Ectodermal cell (in vitro differentiated cells): ENCODE measurements around the gene ITPR3.

Source experiments
- H3K27ac ChIP-seq: 2 replicates; pipeline ENCODE4 v1.7.0; 2013; ENCODE audit warnings: mild to moderate bottlenecking, low read depth, low read length; ENCODE audit not compliant: insufficient read depth, poor library complexity, severe bottlenecking
- H3K27me3 ChIP-seq: 2 replicates; pipeline ENCODE4 v1.7.0; 2013; ENCODE audit warnings: mild to moderate bottlenecking, low read length; ENCODE audit not compliant: insufficient read depth, control insufficient read depth, poor library complexity, severe bottlenecking
- H3K36me3 ChIP-seq: one replicate; pipeline ENCODE4 v1.7.0; 2013; ENCODE audit warnings: low read length; ENCODE audit not compliant: control insufficient read depth, insufficient read depth
- H3K4me1 ChIP-seq: one replicate; pipeline ENCODE4 v1.7.0; 2013; ENCODE audit warnings: low read length; ENCODE audit not compliant: control insufficient read depth, insufficient read depth
- H3K4me3 ChIP-seq: 2 replicates; pipeline ENCODE4 v1.7.0; 2013; ENCODE audit warnings: low read depth, low read length, control low read depth; ENCODE audit not compliant: insufficient read depth
- H3K9me3 ChIP-seq: 2 replicates; pipeline ENCODE4 v1.7.0; 2013; ENCODE audit warnings: mild to moderate bottlenecking, low read length, moderate library complexity; ENCODE audit not compliant: control insufficient read depth
- WGBS, 2 experiments: methylation state at CpG; one replicate each; pipeline ENCODE4 v1.1.7; 2013; ENCODE audit warnings: missing lambda C conversion rate in 2 of 2; 5-methylcytosine and 5-hydroxymethylcytosine counted together

Gene ITPR3

DNA sequence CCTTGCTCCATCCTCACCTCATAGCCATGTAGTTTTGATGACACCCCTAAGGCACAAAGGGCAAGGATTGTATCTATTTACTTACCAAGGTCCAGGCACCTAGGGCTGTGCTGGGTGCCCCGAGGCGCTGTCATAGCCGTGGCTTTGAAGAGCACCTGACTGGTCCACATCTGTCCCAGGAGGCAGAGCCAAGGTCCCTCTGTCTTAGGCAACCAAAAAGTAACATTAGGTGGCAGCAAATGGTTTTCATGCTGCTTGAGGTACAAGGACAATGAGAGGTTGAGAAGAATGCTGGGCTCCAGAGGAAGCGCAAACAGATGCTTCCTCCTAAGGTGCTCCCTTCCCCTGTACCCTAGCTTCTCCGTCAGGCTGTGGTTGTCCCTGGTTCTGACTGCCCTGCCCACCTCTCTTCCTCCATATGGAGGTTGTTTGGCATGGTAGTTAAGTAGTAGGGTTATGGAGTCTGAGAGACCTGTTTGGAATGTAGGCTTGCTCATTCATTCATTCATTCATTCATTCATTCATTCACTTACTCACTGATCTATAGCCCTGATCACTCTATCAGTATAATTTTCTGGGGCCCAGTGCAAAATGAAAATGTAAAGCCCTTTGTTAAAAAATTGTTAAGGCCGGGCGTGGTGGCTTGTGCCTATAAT is 93.4 kb downstream of the ITPR3 start:
- Histone ChIP-seq H3K36me3 (peaks cover 4% of the 10 kb centered on the region), H3K4me3 (no peak overlapping the region), H3K4me1 (peaks cover 16% of the 10 kb centered on the region), H3K27me3 (no peaks in the 10 kb centered on the region), H3K9me3 (no peaks in the 10 kb centered on the region), H3K27ac (no peak overlapping the region)
- WGBS, 2 experiments, result 94% methylated on average over 6 to 7 of the region's 7 CpGs

DNA sequence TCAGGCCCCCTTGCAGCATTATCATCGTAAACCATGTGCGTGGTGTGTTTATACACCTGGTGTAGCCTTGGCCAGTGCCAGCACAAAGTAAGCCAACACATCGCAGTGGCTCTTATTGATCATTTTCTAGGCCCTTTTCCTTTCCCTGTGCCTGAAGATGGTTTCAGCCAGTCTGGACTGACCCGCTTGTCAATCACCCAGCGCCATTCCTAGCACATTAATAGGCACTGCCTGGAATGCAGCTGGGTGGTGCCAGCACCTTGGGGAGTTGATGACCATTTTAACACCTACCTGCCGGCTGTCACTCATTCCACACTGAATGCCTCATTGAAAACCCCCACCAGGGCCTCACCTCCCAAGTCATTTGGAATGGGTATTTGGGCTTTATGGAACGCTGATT is 95.3 kb downstream of the ITPR3 start:
- Histone ChIP-seq H3K27me3 (no peaks in the 10 kb centered on the region), H3K4me3 (no peak overlapping the region), H3K9me3 (no peaks in the 10 kb centered on the region), H3K36me3 (no peaks in the 10 kb centered on the region), H3K4me1 (peaks cover 5% of the 10 kb centered on the region), H3K27ac (no peak overlapping the region)
- WGBS, 2 experiments, result 79 to 83% methylated on average over 7 of the region's 7 CpGs

DNA sequence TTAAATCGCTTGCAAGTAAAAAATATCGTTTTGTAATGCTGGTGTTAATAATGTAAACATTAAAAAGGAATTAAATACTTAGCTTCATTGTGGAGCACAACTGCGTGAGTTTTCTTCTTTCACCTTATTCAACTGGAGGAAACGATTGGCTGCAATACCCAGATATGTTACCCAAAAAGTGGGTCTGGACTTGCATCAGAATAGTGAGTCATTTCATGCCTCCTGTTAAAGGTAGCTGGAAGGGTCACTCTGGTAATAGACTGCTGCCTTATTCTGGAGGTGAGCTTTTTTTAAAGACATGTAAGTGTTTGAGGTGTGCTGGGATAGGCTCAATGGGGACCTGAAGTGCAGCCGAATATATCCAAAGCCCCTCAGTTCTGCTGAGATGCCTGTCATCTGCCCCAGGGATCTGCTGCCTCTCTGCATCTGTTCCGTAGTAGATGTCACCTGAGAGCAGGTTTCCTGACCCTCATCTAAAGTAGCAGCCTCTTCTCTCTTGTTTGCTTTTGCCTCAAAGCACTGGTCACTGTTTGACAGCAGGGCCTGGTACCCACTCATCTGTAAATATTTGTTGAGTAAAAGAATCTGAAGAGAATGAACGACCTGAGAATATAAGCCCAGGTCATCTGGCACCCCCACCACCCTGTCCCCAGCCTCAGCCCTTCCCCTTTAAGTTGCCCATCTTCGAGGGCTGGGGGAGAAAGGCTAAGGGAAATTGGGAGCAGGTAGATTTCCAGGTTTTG is 95.9 kb downstream of the ITPR3 start:
- Histone ChIP-seq H3K27ac (no peak overlapping the region), H3K27me3 (no peaks in the 10 kb centered on the region), H3K9me3 (no peaks in the 10 kb centered on the region), H3K4me3 (no peak overlapping the region), H3K36me3 (no peaks in the 10 kb centered on the region), H3K4me1 (peaks cover 5% of the 10 kb centered on the region)
- 88% methylated on average over 8 of the region's 8 CpGs for WGBS, 2 experiments

DNA sequence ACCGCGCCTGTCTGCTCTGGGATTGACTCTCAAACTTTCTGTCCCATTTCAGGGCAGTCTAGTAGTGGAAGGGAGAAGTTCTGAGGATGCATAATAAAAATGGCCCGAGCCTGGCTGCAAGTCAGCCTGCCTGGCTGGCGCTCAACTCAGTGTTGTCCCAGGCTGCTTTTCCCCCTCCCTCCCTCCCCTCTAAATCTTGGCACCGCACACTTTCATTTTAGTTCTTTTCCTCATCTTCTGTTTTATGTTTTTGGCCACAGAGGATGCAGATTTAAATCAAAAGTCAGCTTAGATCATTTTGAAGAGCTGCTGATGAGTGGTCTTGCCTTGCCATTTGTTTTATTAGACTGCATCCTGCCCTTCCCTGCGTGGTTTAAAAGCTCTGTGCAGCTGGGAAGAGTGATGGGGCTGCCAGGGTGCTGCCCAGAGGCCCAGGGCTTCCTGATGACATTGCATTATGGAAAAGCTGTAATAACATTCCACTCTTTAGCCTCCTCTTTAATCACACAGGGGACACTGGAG is 96.9 kb downstream of the ITPR3 start:
- H3K36me3 ChIP-seq, result no peaks in the 10 kb centered on the region
- peaks cover 5% of the 10 kb centered on the region for H3K4me1 ChIP-seq
- no peaks in the 10 kb centered on the region for H3K9me3 ChIP-seq
- H3K27ac ChIP-seq, result no peak overlapping the region
- H3K27me3 ChIP-seq, result no peaks in the 10 kb centered on the region
- H3K4me3 ChIP-seq, result no peak overlapping the region
- 91 to 93% methylated on average over 6 of the region's 6 CpGs for WGBS, 2 experiments

DNA sequence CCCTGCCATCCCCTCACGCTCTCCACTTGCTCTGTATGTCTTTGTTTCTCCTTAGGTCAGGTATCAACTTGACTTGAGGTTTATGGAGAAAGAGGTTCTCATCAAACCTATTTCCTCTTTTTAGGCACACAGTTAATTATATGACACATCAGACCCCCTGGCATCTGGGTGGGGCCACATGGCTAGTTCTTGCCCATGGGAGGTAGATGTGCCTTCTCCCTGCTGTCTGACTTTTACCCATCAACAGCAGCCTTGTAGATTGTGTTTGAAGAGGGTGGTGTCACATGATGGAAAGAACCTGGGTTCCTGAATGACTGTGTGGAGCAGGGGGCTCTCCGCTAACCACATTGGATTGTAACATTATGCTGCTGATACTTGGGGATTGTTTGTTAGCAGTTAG is 97.6 kb downstream of the ITPR3 start:
- Histone ChIP-seq H3K36me3 (no peaks in the 10 kb centered on the region), H3K4me3 (no peak overlapping the region), H3K27ac (no peak overlapping the region), H3K9me3 (no peaks in the 10 kb centered on the region), H3K27me3 (no peaks in the 10 kb centered on the region), H3K4me1 (peaks cover 5% of the 10 kb centered on the region)
- WGBS, 2 experiments, result 83 to 98% methylated on average over 2 of the region's 2 CpGs

DNA sequence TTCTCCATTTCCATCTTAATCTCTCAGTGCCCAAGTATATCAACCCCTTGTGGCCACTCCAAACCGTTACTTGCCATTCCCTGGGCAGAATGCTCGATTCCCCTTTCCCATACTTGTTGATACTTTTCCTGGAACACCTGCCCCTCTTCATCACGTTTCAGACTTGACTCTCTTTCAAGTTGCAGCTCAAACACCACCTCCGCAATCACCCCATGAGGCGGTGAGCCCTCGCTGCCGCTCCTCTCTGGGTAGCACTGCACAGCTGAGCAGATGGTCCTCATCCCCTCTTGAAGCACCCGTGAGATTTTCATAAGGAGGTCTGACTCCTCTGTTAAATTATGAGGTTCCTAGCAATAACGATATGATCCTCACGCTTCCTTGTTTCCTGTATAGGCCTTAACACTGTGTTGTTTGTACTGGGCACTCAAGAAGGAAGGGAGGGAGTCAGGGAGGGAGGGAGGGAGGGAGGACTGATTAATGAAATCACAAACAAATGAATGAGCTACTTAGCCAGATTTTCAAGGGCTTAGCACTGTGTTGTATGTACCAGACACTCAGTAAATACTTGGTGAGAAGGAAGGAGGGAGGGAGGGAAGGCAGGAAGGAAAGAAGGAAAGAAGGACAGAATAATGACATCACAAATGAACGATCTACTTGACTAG is 98.3 kb downstream of the ITPR3 start:
- Histone ChIP-seq H3K4me1 (peaks cover 5% of the 10 kb centered on the region), H3K4me3 (no peak overlapping the region), H3K36me3 (no peaks in the 10 kb centered on the region), H3K27me3 (no peaks in the 10 kb centered on the region), H3K9me3 (no peaks in the 10 kb centered on the region), H3K27ac (no peak overlapping the region)
- WGBS, 2 experiments, result 89 to 90% methylated on average over 11 of the region's 11 CpGs

DNA sequence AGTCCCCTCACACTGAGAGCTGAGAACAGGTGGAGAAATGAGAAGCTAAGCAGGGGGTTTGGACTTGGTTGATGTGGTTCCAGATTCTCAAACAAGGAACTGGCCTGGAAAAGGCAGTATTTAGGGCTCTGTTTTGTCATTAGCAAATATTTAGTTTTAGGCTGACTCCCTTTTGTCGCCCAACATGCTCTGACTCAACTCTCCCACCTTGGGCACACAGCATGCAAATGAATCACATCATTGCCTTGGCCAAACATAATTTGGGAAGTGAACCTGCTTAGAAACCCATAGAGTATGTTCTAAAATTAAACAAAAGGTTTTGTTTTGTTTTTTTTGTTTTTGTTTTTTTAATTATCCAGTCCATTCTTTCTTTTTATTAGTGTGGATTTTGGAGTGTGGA is 99.9 kb downstream of the ITPR3 start:
- Histone ChIP-seq H3K27ac (no peak overlapping the region), H3K36me3 (no peaks in the 10 kb centered on the region), H3K4me3 (no peak overlapping the region), H3K9me3 (no peaks in the 10 kb centered on the region), H3K4me1 (peaks cover 5% of the 10 kb centered on the region), H3K27me3 (no peaks in the 10 kb centered on the region)
- WGBS, 2 experiments, result 100% methylated on average over 1 of the region's 1 CpG

DNA sequence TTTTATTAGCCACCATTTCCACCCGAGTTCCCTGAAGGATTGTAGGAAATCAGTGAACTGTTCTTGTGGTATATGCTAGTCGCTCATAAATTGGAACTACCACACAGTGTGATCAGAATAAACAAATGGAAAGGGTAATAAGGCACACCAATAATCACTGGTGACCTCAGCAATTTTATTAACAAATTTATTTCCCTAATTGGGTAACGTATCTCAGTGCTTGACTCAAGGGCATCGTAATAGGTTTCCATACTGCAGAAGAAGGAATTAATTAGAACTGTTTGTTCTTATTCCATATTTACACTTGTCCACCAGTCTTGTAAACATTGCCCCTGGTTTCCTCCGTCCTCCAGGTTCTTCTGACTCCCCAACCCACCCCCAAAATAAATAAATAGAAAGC is 100.4 kb downstream of the ITPR3 start:
- no peak overlapping the region for H3K4me3 ChIP-seq
- H3K36me3 ChIP-seq, result no peaks in the 10 kb centered on the region
- H3K9me3 ChIP-seq, result no peaks in the 10 kb centered on the region
- H3K27ac ChIP-seq, result no peak overlapping the region
- H3K27me3 ChIP-seq, result no peaks in the 10 kb centered on the region
- 91 to 98% methylated on average over 4 to 5 of the region's 5 CpGs for WGBS, 2 experiments
- peaks cover 2% of the 10 kb centered on the region for H3K4me1 ChIP-seq

DNA sequence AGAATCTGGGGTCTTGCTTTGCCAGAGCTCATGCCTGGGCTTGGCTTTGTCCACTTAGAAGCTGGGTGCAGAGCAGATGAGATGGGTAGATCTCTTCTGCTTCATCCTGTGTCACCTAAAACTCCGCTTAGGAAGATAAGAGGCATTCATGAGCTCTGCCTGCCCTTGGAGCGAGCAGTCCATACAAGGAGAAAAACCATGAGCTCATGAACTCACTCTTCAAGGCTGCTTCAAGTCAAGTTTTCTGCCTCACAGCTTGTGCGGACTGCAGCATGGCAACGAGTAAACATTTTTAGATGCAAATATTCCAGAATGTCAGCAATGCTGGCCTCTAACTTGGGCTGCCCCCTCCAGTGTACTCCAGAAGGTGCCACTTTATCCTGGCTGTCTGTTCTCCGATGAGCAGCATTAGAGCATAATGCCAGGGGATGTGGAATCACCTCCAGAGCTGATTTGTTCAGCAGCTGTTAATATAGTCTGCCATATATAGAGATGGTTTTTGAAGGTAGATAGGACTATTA is 101.0 kb downstream of the ITPR3 start:
- Histone ChIP-seq H3K9me3 (no peaks in the 10 kb centered on the region), H3K27me3 (no peaks in the 10 kb centered on the region), H3K4me1 (no peaks in the 10 kb centered on the region), H3K4me3 (no peak overlapping the region), H3K27ac (no peak overlapping the region), H3K36me3 (no peaks in the 10 kb centered on the region)
- WGBS, 2 experiments, result 94% methylated on average over 5 of the region's 5 CpGs
